ENCODE data around the gene CALHM1. TPM values are rescaled to one million over a fixed set of nuclear protein-coding genes. Genes with fewer than 3 reads are reported as not detected.
"Not testable (repeated sequence)": the region's sequence is repeated elsewhere in the genome, so short reads cannot be mapped to it uniquely, and the experiment has no call there.

The CALHM1 gene
- not detected for total RNA-seq

- no peaks in the 10 kb centered on the region for H3K9me3 ChIP-seq
- H3K27me3 ChIP-seq, result no peaks in the 10 kb centered on the region
- no peaks in the 10 kb centered on the region for H3K4me1 ChIP-seq
- TF ChIP-seq POLR2AphosphoS5 (IDR thresholded peaks at IDR 0.05) (no peak), EP300 (IDR thresholded peaks at IDR 0.05) (no peak), CTCF (IDR thresholded peaks at IDR 0.05) (no peak), POLR2A (IDR thresholded peaks at IDR 0.05) (no peak)
- ATAC-seq (ENCODE audit: low FRiP score in 2 of 2) (no peak), DNase-seq (no peak)
- H3K36me3 ChIP-seq, result no peaks in the 10 kb centered on the region
- no peak within 1 kb of the TSS for H3K27ac ChIP-seq
- H3K4me3 ChIP-seq, result no peak within 1 kb of the TSS
- 52 to 61% methylated on average over 5 to 9 of the region's 9 CpGs for WGBS, 2 donors
Observed at GRCh38 chr10:103458720-103459119, at the start of gene CALHM1. TSS of gene CALHM1 (minus strand) at chr10:103458900. CDS start at chr10:103458751, 149 bp downstream.

GRCh38 chr10:103507235-103508191, 48.8 kb upstream of the CALHM1 start:
- TF ChIP-seq POLR2AphosphoS5 (IDR thresholded peaks at IDR 0.05), result no peak
- no peak for TF ChIP-seq EP300 (IDR thresholded peaks at IDR 0.05)
- no peak for TF ChIP-seq CTCF (IDR thresholded peaks at IDR 0.05)
- TF ChIP-seq POLR2A (IDR thresholded peaks at IDR 0.05), result no peak
- H3K4me1 ChIP-seq, result peaks cover 0 to 5% (median 0%) of the 10 kb centered on the region in 4 donors
- 60 to 61% methylated on average over 7 to 9 of the region's 10 CpGs for WGBS, 2 donors
- H3K27me3 ChIP-seq, result peaks cover 0 to 3% (median 0%) of the 10 kb centered on the region in 4 donors
- no peaks in the 10 kb centered on the region for H3K9me3 ChIP-seq
- ATAC-seq (ENCODE audit: low FRiP score in 2 of 2) (no peak), DNase-seq (no peak)
- H3K4me3 ChIP-seq, result no peak overlapping the region
- H3K36me3 ChIP-seq, result no peaks in the 10 kb centered on the region
- no peak overlapping the region for H3K27ac ChIP-seq

GRCh38 chr10:103506061-103506460, 47.4 kb upstream of the CALHM1 start:
- WGBS, 2 donors, result 90 to 94% methylated on average over 4 of the region's 4 CpGs
- ATAC-seq (ENCODE audit: low FRiP score in 2 of 2) (no peak), DNase-seq (no peak)
- H3K36me3 ChIP-seq, result no peaks in the 10 kb centered on the region
- H3K4me1 ChIP-seq, result peaks cover 0 to 5% (median 0%) of the 10 kb centered on the region in 4 donors
- H3K4me3 ChIP-seq, result no peak overlapping the region
- H3K9me3 ChIP-seq, result no peaks in the 10 kb centered on the region
- TF ChIP-seq POLR2A (IDR thresholded peaks at IDR 0.05) (no peak), EP300 (IDR thresholded peaks at IDR 0.05) (no peak), CTCF (IDR thresholded peaks at IDR 0.05) (no peak), POLR2AphosphoS5 (IDR thresholded peaks at IDR 0.05) (no peak)
- H3K27me3 ChIP-seq, result peaks cover 0 to 3% (median 0%) of the 10 kb centered on the region in 4 donors
- no peak overlapping the region for H3K27ac ChIP-seq

- TF ChIP-seq CTCF (IDR thresholded peaks at IDR 0.05), result no peak
- no peak for TF ChIP-seq POLR2A (IDR thresholded peaks at IDR 0.05)
- TF ChIP-seq EP300 (IDR thresholded peaks at IDR 0.05), result no peak
- no peak for TF ChIP-seq POLR2AphosphoS5 (IDR thresholded peaks at IDR 0.05)
- DNase-seq, result no peak
- peaks cover 0 to 5% (median 0%) of the 10 kb centered on the region in 4 donors for H3K4me1 ChIP-seq
- H3K9me3 ChIP-seq, result no peaks in the 10 kb centered on the region
- H3K4me3 ChIP-seq, result no peak overlapping the region
- H3K36me3 ChIP-seq, result no peaks in the 10 kb centered on the region
- no peak for ATAC-seq (ENCODE audit: low FRiP score in 2 of 2)
- 45 to 46% methylated on average over 10 of the region's 10 CpGs for WGBS, 2 donors
- H3K27me3 ChIP-seq, result peaks cover 0 to 3% (median 0%) of the 10 kb centered on the region in 4 donors
- no peak overlapping the region for H3K27ac ChIP-seq
Observed at GRCh38 chr10:103504181-103504783, 45.6 kb upstream of the CALHM1 start.

GRCh38 chr10:103503777-103504176, 45.1 kb upstream of the CALHM1 start:
- not testable (repeated sequence) for H3K4me1 ChIP-seq; DNase-seq; ATAC-seq (ENCODE audit: low FRiP score in 2 of 2); H3K4me3 ChIP-seq; H3K27me3 ChIP-seq; H3K9me3 ChIP-seq; H3K36me3 ChIP-seq; H3K27ac ChIP-seq
- 94 to 95% methylated on average over 6 of the region's 6 CpGs for WGBS, 2 donors
